Esophagus squamous epithelium (tissue), 5 donors: ENCODE data around the gene SMURF2. TPM values are rescaled to one million over a fixed set of nuclear protein-coding genes. Genes with fewer than 3 reads are reported as not detected.

Experiments used
- DNase-seq: peaks from one replicate; lab custom pipeline; 2025; lab: John Stamatoyannopoulos, UW
- H3K27ac ChIP-seq, 4 donors: fragments of 200-600 bp; sonication (generic); one replicate each; pipeline ENCODE4 v1.5.1; 2016 to 2019; ENCODE audit warnings: mild to moderate bottlenecking in 1 of 4
- H3K27me3 ChIP-seq, 4 donors: fragments of 200-600 bp; sonication (generic); 1 replicate in 3 of 4; 2 replicates in 1 of 4; pipeline versions ENCODE4 v1.5.1 to v1.6.0; 2017 to 2021; ENCODE audit warnings: antibody characterized with exemption in 1 of 4
- H3K36me3 ChIP-seq, 3 donors: fragments of 200-600 bp; sonication (generic); one replicate each; pipeline ENCODE4 v1.5.1; 2016 to 2019
- H3K4me1 ChIP-seq, 3 donors: fragments of 200-600 bp; sonication (generic); one replicate each; pipeline ENCODE4 v1.5.1; 2017 to 2019
- H3K4me3 ChIP-seq, 4 donors: fragments of 200-600 bp; sonication (generic); 1 replicate in 3 of 4; 2 replicates in 1 of 4; pipeline ENCODE4 v1.5.1; 2016 to 2019; ENCODE audit warnings: mild to moderate bottlenecking in 2 of 4, moderate library complexity in 1 of 4
- H3K9me3 ChIP-seq, 3 donors: fragments of 200-600 bp; sonication (generic); one replicate each; pipeline ENCODE4 v1.5.1; 2016 to 2019
- POLR2A ChIP-seq, 4 donors: fragments of 450-650 bp; IDR thresholded peaks; one replicate each; pipeline ENCODE4 v1.6.1; 2017; ENCODE audit warnings: antibody characterized with exemption in 4 of 4, mild to moderate bottlenecking in 4 of 4, moderate library complexity in 3 of 4
- WGBS, 2 donors: methylation state at CpG; one replicate each; pipeline ENCODE4 v1.1.5; 2018; 5-methylcytosine and 5-hydroxymethylcytosine counted together
- intact Hi-C: fragments of 100-400 bp; cut with DNase I; formaldehyde crosslinking; loops from one replicate; pipeline ENCODE4 v1.15.0; 2022
- total RNA-seq, 4 donors: library from RNA; depleted of rRNA; stranded (reverse); fragments of >200 nt; gene quantifications; one replicate each; pipeline ENCODE4 v1.1.0, GENCODE V29; 2016
- TF ChIP-seq, protein P1 (sequence below), 6 experiments: fragments of 450-650 bp in 4 of 6; fragments of 200-600 bp in 2 of 6; sonication (generic) in 2 of 6; IDR thresholded peaks; one replicate each; pipeline ENCODE4 v1.5.1; 2016 to 2019; ENCODE audit warnings: antibody characterized with exemption in 6 of 6, mild to moderate bottlenecking in 4 of 6, moderate library complexity in 4 of 6
- donor health status: DM: yes; HTN: yes; CAD: no.

The SMURF2 gene
- total RNA-seq, 4 donors from 2014 or later, result 7.0 to 22.7 (median 13.0) TPM

GRCh38 chr17:64500862-64501765, 161.0 kb downstream of the SMURF2 start:
- no peak for DNase-seq
- Histone ChIP-seq H3K9me3 (no peaks in the 10 kb centered on the region), H3K27me3 (no peaks in the 10 kb centered on the region), H3K4me1 (peaks cover 22 to 82% (median 58%) of the 10 kb centered on the region in 3 donors), H3K27ac (peak overlapping the region; percentile 5 to 42 (median 20)), H3K36me3 (peaks cover 25 to 77% (median 46%) of the 10 kb centered on the region in 3 donors), H3K4me3 (no peak overlapping the region)
- intact Hi-C loops, result no loop called here
- TF ChIP-seq POLR2A (IDR thresholded peaks at IDR 0.05), result no peak
- TF ChIP-seq, protein P1, sequence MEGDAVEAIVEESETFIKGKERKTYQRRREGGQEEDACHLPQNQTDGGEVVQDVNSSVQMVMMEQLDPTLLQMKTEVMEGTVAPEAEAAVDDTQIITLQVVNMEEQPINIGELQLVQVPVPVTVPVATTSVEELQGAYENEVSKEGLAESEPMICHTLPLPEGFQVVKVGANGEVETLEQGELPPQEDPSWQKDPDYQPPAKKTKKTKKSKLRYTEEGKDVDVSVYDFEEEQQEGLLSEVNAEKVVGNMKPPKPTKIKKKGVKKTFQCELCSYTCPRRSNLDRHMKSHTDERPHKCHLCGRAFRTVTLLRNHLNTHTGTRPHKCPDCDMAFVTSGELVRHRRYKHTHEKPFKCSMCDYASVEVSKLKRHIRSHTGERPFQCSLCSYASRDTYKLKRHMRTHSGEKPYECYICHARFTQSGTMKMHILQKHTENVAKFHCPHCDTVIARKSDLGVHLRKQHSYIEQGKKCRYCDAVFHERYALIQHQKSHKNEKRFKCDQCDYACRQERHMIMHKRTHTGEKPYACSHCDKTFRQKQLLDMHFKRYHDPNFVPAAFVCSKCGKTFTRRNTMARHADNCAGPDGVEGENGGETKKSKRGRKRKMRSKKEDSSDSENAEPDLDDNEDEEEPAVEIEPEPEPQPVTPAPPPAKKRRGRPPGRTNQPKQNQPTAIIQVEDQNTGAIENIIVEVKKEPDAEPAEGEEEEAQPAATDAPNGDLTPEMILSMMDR (IDR thresholded peaks at IDR 0.05), result no peak
- WGBS, 2 donors, result 45 to 47% methylated on average over 11 of the region's 11 CpGs

GRCh38 chr17:64500487-64500859, 161.6 kb downstream of the SMURF2 start:
- WGBS, 2 donors, result 80 to 88% methylated on average over 8 of the region's 8 CpGs
- Histone ChIP-seq H3K27ac (peak overlapping the region in 1 of 4 donors; percentile 12), H3K27me3 (no peaks in the 10 kb centered on the region), H3K9me3 (no peaks in the 10 kb centered on the region), H3K4me3 (no peak overlapping the region), H3K4me1 (peaks cover 22 to 89% (median 64%) of the 10 kb centered on the region in 3 donors), H3K36me3 (peaks cover 25 to 77% (median 46%) of the 10 kb centered on the region in 3 donors)
- no peak for DNase-seq
- intact Hi-C loops, result no loop called here
- TF ChIP-seq, protein P1 (IDR thresholded peaks at IDR 0.05), result no peak
- TF ChIP-seq POLR2A (IDR thresholded peaks at IDR 0.05), result no peak

DNA sequence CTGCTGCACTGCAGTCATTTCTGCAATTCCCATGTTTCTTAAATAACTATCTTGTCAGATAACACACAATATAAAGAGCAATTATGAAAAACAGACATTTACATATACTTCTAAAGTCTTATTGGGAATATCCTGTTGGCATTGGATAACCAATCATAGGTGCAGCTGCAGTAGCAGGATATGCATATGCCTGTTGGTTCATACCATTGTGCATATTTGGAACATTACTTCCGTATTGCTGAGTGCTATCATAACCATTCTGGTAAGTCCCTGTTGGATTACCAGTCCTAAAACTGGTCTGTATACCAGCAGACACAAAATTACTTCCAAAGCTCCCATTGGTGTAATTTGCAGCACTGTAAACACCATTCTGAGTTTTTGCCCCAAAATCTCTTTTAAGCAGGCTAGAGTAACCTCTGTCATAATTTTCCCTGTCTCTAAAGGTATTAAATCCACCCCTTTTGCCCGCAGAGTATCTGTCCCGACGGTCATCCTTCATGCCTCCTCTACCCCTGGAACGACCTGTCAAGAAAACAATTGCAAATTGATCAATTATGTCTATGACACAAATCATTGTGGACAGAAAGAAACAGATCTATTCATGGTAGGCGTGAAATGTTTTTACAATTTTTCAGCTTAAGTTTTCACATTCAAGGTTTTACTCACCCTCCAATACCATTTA, 162.2 kb downstream of the SMURF2 start:
- TF ChIP-seq POLR2A (IDR thresholded peaks at IDR 0.05), result no peak
- TF ChIP-seq, protein P1 (IDR thresholded peaks at IDR 0.05), result no peak
- Histone ChIP-seq H3K27me3 (no peaks in the 10 kb centered on the region), H3K9me3 (no peaks in the 10 kb centered on the region), H3K36me3 (peaks cover 25 to 76% (median 46%) of the 10 kb centered on the region in 3 donors), H3K4me1 (peaks cover 22 to 94% (median 69%) of the 10 kb centered on the region in 3 donors), H3K27ac (peak overlapping the region in 1 of 4 donors; percentile 12), H3K4me3 (no peak overlapping the region)
- no peak for DNase-seq
- intact Hi-C loops, result loop anchor here (10.0 kb wide), 1 partner anchor 75 kb away; no protein-coding TSS in a partner anchor
- 62 to 70% methylated on average over 6 of the region's 6 CpGs for WGBS, 2 donors

- no peaks in the 10 kb centered on the region for H3K9me3 ChIP-seq
- H3K36me3 ChIP-seq, result peaks cover 25 to 63% (median 45%) of the 10 kb centered on the region in 3 donors
- WGBS, 2 donors, result 59% methylated on average over 7 of the region's 7 CpGs
- intact Hi-C loops, result loop anchor here (10.0 kb wide), 1 partner anchor 74 kb away; no protein-coding TSS in a partner anchor
- H3K27ac ChIP-seq, result peak overlapping the region in 2 of 4 donors; percentile 0 to 90
- peaks cover 14 to 96% (median 65%) of the 10 kb centered on the region in 3 donors for H3K4me1 ChIP-seq
- no peak for TF ChIP-seq POLR2A (IDR thresholded peaks at IDR 0.05)
- TF ChIP-seq, protein P1 (IDR thresholded peaks at IDR 0.05), result no peak
- no peak for DNase-seq
- no peaks in the 10 kb centered on the region for H3K27me3 ChIP-seq
- no peak overlapping the region for H3K4me3 ChIP-seq
Measured at GRCh38 chr17:64498308-64499203, 163.6 kb downstream of the SMURF2 start.
